GM21528 (cell line): ENCODE measurements around the gene RAB26.
"Not testable (repeated sequence)": the region's sequence is repeated elsewhere in the genome, so short reads cannot be mapped to it uniquely, and the experiment has no call there.

Source experiments
- ATAC-seq: cut with Tn5 transposase; IDR thresholded peaks from one replicate; pipeline ENCODE4 v1.9.1; 2021; ENCODE audit warnings: mild to moderate bottlenecking, moderate library complexity; ENCODE audit not compliant: unreplicated experiment, low FRiP score

Gene RAB26

GRCh38 chr16:2135770-2136490 is 12.5 kb upstream of the RAB26 start, which contains the start of gene PKD1:
Gene PKD1 (minus strand): TSS chr16:2135898. CDS start chr16:2135689, 209 bp downstream.
- ATAC-seq = not testable (repeated sequence)

GRCh38 chr16:2142942-2143877 is 5.2 kb upstream of the RAB26 start:
- no peak for ATAC-seq

- no peak for ATAC-seq
These were observed 4.4 kb upstream of the RAB26 start for GRCh38 chr16:2143878-2144485.

- ATAC-seq = no peak
These were observed 2.6 kb upstream of the RAB26 start for GRCh38 chr16:2145843-2146242.

- no peak for ATAC-seq
These were observed 1.0 kb upstream of the RAB26 start for GRCh38 chr16:2147378-2147777.

GRCh38 chr16:2148714-2149629 is 547 bp downstream of the RAB26 start:
- no peak for ATAC-seq

- ATAC-seq = no peak
These were observed 1.4 kb downstream of the RAB26 start for GRCh38 chr16:2149630-2150417.

- no peak for ATAC-seq
These were observed 2.2 kb downstream of the RAB26 start for GRCh38 chr16:2150418-2151187.

GRCh38 chr16:2151188-2152091 is 3.0 kb downstream of the RAB26 start:
- ATAC-seq = no peak

GRCh38 chr16:2152695-2153506 is 4.5 kb downstream of the RAB26 start:
- ATAC-seq = no peak

GRCh38 chr16:2154533-2155090 is 6.2 kb downstream of the RAB26 start:
- ATAC-seq = no peak

GRCh38 chr16:2155091-2155950 is 6.9 kb downstream of the RAB26 start, which contains the start of gene TRAF7:
Gene TRAF7 (plus strand): TSS chr16:2155782. CDS start chr16:2163921, 8,139 bp downstream.
- peak; percentile 85 for ATAC-seq

- ATAC-seq = no peak
These were observed 7.8 kb downstream of the RAB26 start for GRCh38 chr16:2155977-2156848.

GRCh38 chr16:2156849-2157224 is 8.4 kb downstream of the RAB26 start:
- ATAC-seq = no peak
